Ramos (cell line): ENCODE measurements around the gene MAST4.

Experiments used
- in situ Hi-C: fragments of 300-500 bp; cut with MboI; formaldehyde crosslinking; loops from one replicate; pipeline ENCODE4 v1.14.3; 2022; ENCODE audit warnings: low sequenced_read_pairs; ENCODE audit not compliant: unreplicated experiment

The MAST4 gene

DNA sequence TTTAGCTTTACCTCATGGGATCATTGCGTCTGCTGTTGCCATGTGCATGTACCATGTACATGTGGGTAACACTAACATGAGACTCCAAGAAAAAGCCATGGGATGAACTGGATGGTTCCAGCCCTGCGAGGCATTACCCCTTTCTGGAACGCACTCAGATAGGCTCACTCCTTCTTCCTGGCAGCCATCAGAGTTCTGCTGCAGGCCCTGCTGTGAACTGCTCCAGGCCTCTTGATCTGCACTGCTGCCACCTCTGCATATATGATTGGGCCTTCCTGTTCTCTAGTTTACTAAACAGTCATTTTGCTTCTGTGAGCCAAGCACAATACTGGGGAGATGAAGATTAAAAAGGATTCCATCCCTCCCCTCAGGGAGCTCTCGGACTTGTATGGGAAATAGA is 379.9 kb downstream of the MAST4 start:
- in situ Hi-C loops, result no loop called here

DNA sequence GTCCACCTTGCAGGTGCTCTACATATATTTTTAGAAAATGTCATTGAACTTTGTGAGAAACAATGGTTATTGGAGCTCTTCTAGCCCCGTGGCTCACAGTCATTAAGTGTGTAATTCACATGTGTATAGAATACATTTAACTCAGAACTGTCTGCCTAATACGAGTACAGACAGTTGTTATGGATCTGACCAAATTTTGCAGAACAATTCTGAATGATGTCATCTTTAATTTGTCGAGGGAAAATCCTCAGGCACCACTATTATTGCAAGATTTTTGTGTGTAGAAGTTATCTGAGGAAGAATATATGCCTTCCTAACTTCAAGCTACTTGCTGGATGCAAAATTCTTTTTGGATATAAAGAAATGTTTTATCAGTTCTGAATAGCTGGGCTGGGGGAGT is 383.5 kb downstream of the MAST4 start:
- in situ Hi-C loops, result no loop called here

DNA sequence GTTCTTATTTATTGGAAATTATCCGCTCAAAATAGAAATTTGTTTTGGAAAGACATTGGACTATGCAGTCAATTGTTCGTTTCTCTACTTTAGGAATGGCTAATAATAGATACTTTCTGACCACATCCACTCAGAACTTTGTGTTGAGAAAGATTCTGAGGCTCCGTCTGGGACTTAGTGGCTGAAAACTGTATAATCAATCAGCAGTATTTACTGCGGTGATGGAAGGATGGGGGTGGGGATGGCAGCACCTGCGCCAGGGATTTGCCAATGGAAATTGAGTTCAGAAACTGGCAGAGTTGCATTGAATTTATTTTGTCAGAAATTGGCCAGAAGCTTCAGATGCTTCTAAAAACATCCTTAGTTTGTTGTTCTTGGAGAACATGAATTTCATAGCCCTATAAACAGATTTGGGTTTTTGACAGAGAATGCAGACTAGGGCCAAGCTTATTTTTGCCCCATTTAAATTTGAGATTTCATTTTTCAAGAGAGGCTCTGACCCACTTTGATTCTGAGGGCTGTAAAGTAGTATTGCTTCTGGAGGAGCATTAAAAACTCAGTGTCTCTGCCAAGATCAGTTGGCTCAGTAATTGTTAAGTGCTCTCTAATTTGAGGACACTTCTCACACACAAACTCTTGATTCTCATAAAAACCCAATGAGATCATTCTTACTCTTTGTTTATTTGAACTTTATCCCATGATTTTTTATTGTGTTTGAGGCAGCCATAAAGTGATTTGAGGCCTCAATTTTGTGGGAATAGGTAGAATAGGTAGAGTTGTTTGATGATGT is 385.3 kb downstream of the MAST4 start:
- in situ Hi-C loops, result no loop called here

DNA sequence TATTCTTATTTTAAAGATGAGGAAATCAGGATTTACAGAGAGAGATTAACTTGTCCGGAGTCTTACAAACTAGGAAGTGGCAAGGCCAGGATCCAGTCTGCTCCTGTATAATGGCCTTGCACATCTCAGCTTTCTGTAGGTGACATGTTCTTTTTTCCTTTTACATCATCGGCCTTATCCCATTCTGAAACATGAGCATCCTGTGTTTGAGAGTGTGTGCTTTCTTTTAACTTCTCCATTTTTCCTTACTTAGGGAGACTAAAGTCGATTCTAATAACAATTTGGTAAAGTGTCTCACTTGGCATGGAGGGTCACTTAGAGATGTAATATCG is 385.8 kb downstream of the MAST4 start:
- in situ Hi-C loops, result no loop called here

DNA sequence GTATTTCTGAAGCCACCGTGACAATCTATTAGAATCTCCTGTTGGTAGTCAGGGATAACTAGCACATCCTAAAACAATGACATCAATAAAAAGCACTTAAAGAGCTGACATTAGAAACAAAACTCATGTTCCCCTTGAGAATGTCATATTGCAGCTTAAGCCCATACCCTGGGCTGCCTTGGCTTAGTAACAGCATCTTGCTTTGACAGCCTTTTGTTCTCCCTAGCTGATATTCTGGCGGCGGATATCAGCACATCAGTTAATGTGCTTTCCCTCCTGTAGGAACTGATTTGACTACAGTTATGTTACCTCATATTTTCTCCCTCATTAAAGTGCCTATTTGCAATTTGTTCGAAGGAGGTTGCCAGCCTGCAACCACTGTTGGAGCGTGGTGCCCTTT is 386.3 kb downstream of the MAST4 start:
- in situ Hi-C loops, result no loop called here

DNA sequence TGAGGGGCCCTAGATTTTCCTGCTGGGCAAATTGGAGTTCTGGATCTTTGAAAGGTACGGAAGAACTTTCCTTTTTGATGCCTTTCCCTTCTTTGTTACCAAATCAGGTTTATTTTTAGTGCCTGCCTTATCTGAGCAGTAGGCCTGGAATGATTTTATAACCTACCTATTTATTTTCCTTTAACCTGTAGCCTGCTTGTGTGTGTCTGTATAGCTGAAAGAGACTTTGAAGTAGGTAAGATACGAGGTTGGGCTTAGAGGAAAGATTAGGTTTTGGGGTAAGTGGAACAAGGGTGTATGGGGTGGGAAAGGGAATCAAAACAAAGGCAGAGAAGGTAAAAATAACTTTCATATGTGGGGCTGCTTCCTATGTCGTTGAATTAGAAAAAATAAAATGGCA is 389.2 kb downstream of the MAST4 start:
- in situ Hi-C loops, result no loop called here

DNA sequence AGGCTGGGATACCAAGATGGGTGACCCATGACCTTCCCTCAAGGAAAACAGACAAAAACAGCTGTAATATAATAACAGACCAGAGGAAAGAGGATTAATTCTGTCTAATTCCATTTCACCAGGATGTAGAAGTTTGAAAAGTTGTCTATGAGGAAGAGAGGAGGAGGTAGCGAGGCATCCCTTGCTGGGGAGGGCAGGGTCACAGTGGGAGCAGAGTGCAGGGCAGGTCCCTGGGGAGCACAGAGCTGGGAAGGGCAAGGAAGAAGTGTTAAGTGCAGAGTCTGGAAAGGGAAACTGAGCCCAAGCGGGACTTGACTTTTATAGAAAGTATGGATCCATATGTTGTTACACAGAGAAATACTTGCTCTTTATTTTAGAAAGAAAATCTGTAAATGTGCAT is 389.8 kb downstream of the MAST4 start:
- in situ Hi-C loops, result no loop called here

DNA sequence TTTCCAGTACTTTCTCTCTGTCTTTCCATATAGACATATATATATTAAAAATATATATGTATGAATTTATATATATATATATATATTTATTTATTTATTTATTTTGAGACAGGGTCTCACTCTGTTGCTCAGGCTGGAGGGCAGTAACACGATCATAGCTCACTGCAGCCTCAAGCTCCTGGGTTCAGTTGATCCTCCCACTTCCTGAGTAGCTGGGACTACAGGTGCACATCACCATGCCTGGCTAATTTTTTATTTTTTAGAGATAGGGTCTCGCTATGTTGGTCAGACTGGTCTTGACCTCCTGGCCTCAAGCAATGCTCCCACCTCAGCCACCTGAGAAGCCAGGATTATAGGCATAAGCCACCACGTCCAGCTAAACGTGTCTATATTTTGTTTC is 390.3 kb downstream of the MAST4 start:
- in situ Hi-C loops, result no loop called here

DNA sequence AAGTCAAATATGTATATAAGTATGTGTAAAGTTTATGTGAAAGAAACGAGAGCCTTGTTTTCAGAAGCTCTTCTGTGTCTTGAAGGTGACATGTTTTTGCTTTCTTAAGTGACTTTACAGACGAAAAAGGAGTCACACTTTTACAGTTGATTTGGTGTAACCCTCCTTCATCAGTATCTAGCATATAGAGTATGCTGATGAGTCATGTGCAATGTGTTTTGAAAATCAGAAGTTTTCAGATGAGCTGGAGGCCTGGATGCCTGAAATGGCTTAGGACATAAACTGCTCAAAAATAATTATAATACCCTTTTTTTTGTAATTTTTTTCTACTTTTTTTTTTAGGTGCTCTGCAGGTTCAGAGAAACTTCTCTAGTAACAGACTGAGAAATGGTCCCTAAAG is 390.9 kb downstream of the MAST4 start:
- in situ Hi-C loops, result no loop called here

DNA sequence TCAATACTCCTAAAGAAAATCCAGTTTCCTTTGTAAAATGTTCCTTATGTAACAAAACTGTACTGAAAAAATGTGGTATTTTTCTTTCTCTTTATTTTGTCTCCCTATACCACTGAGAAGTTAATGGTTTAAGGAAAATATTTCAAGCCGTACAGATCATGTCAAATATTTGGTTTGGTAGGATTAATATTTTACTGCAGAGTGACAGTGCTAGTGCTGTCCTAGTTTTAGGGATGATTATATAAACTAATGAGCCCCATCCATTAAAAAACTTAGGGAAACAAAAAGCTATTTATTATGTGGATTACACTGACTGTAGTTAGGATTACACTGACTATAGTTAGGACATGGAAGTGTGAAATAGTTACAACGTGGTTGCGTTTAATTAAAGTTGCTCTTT is 391.3 kb downstream of the MAST4 start:
- in situ Hi-C loops, result no loop called here

DNA sequence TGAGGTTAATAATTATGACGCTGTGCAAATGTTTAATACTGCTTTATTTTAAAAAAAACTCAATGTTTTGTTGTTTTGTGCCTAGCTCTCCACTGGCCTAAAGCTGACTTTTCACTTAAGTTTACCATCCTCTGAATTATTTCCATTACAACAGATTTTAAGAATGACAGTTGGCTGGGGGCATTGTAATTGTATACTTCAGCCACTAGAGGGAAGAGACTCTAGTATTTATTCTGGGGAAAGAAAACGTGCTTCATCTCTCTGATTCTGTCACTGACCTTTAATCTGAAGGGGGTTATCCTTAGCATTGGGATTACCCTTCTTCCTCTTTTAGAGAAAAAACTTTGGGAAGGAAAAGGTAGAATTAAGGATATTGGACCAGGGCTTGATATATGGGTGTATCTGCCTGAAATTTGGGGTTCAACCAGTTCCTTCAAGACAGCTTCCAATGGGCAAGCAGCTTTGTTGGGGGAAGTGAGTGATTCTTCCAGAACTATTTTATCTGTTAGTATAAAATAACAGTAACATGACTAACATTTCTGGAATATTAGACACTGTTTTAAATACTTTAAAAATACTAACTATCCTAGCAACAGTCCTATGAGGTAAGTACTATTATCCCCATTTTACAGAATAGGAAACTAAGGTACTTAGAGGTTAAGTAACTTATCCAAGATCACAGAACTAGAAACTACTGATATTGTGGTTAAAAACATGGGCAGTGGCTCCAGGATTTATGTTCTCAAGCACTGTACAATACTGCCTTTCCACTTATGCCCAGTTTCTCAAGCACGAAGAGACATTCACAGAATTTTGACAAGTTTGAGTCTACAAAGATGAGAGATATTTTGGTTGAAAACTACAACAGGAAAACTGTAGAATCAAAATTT is 392.0 kb downstream of the MAST4 start:
- in situ Hi-C loops, result no loop called here

DNA sequence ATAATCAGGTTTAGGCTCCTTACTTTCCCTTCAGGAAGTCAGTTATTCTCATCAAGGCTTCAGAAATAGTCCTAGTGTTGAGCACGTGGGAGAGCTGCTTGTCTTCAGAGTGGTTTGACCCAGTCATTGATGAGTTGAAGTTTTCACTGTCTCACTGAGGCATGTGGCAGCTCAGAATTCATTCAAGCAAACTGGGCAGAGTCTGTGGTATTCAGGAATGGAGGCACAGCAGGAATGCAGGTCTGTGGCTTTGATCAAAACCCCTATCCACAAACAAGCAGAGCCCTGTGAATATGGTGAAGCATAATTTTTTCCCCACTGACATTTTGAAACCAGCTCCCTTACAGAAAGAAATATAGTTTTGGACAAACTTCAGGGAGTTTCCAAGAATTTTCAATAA is 393.1 kb downstream of the MAST4 start:
- in situ Hi-C loops, result no loop called here

DNA sequence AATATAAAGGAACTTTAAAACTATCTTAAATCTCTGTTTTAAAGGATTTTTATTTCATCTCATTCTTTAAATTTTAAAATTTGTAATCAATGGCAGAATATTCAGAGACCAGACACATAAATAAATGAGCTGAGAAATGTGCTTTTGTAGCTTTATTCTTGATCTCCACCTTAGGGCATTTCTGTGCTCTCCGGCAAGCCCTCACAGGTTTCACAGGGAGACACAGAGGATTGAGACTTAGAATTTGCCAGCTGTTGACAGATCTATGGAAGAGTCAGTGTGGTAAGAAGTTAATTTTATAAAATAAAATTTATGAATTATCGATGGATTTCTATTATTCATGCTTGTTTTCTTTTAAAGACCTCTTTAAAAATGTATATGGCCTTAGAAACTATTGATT is 393.6 kb downstream of the MAST4 start:
- in situ Hi-C loops, result loop anchor here (10.0 kb wide), 1 partner anchor 225 kb away; no protein-coding TSS in a partner anchor

DNA sequence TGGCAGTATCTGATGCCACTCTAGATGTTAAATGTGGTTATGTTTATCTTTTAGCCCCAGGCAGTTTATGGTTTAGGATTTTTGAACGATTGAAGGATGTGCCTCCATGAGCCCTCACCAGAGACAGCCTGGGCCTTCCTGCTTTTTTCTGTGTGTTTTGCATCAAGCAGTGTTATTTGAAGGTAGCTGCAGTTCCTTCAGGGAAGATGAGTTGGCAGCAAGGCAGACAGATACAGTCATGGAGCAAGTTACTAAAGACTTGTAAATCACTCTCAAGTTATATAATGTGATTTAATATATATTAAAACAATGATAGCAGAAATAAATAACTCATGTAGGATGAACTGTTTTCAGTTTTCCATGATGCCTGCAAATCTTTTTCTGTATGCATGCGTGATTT is 395.6 kb downstream of the MAST4 start:
- in situ Hi-C loops, result loop anchor here (10.0 kb wide), 1 partner anchor 223 kb away; no protein-coding TSS in a partner anchor

DNA sequence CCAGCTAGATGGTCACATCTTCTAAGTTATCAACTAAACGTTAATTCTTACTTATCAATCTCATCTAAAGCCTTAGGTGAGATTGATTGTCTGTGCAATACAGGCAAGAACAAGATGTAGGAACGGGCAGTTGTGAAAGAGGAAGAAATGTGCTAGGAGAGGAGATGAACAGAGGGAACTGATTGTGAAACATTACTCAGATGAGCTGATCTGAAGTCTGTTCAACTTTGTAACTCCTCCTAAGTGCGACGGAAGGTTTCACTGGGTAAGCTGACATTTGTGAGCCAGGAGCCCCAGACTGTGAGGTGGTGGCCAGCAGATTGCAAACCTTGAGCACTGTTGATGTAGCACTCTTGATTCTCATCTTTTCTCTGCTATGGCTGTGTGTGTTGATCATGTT is 396.4 kb downstream of the MAST4 start:
- in situ Hi-C loops, result loop anchor here (10.0 kb wide), 1 partner anchor 222 kb away; no protein-coding TSS in a partner anchor

DNA sequence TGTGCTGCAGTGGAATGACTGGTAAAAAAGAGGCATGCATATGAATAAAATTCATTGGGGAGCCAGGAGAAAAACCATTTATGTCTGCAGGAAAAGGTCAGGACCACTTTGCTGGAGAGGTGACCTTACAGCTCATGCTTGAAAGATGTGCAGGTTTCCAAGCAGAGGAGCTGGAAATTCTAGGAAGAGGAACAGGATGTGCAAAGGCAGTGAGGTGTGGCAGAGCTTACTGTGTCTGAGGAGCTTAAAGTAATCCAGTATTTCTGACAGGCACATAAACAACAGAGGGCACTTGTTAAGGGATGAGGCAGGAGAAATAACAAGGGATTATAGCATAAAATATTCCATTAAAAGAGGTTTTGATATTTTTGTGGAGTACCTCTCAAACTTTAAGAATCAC is 397.3 kb downstream of the MAST4 start:
- in situ Hi-C loops, result loop anchor here (10.0 kb wide), 1 partner anchor 221 kb away; no protein-coding TSS in a partner anchor

DNA sequence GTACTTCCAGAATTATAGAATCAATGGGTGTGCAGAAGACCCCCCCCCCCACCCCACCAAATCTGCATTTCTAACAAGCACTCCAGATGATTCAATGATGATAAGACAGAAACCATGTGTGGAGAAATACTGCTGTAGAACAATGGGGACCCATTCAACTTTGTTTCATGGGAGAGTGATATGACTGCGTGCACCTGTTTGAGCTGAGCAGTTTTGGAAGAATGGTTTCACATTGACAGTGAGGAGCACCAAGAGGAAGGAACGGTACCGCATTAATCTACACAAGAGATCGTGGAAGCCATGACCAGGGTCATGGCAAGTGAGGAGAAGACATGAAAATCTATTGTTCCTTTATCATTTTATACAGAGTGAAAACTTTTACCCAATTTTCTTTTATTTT is 397.7 kb downstream of the MAST4 start:
- in situ Hi-C loops, result loop anchor here (10.0 kb wide), 1 partner anchor 221 kb away; no protein-coding TSS in a partner anchor

DNA sequence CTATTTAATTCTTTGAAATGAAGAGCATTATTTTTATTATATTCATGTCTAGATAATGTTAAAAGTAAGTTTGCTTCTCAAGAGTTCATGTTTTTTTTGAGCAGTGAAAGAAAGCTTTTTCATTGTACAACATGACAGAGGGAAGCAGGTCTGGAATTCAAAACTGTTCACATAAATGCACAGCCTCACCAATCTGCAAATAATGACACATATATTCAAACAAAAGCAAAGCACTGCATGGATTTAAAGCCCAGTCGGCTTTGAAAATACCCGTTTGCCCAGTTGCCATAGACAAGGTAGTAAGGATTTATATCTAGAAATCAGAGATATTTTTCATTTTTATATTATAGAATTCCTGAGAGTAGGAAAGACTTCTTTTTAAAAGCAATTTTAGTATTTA is 398.6 kb downstream of the MAST4 start:
- in situ Hi-C loops, result loop anchor here (10.0 kb wide), 1 partner anchor 220 kb away; no protein-coding TSS in a partner anchor

DNA sequence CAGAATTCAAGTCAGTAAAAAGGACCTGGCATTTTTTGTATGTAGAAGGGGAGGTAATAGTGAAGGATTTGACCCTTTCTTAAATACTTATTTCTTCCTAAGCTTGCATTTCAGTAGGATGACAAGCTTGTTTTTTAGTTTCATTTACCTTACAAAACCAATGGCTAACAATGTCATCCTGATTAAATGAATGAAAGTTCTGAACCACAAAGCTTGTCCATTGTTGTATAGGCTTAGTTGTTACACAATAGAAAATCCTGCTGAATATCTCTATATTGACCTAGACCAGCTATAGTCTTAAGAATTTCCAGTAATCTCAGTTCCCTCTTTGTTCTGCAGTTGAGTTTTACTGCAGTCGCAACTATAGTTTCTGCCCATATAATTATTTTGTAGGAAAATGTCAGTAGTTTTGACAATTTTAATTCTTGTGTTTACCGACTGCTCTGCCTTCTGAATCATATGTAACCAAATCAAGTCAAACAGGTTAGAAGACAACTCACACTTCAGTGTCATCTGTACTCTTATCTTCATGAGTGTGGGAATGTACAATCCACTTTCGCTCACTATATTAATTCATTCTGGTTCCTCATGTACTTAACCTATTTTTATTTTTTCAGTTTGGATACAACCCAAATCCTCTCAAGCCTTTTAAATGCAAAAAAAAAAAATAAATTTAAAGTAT is 404.7 kb downstream of the MAST4 start:
- in situ Hi-C loops, result no loop called here

DNA sequence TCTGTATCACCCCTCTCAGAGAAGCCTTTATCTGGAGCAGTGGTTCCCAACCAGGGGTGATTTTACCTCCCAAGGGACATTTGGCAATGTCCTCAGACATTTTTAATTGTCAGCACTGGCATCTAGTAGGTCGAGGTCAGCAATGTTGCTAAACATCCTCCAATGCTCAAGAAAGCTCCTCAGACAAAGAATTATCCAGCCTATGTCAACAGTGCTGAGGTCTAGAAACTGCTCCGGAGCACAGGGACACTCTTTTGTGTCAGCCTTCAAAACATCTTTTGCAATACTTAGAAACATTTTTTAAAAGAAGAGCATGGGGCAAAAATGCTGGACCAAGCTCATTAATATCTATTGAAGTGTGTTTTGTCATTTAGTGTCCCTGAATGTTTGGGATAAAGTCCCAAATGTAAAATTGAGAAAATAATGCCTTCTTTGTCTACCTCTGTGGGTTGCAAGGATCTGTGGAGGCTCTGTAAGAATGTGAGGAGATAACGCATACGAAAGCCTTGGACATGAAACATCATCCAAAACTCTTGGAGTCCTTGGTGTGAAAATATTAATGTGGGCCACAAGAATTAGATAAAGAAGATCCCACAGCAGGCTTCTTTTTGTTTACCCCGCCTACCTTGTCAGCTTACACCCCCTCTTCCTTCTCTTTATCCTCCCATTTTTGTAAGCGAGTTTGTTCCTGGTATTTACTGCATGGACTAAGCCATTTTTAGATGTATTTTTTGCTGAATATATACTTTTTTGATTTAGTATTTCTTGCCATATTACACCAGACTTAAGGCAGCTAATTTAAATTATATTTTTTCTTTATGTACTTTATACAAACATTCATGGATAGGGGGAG is 406.9 kb downstream of the MAST4 start:
- in situ Hi-C loops, result no loop called here
